OCI-LY3 (cell line): ENCODE data around the gene UQCRC1.

ENCODE experiments used
- CTCF ChIP-seq: fragments of 200-600, 300-600 bp; sonication (generic); IDR thresholded peaks from 2 replicates; pipeline ENCODE4 v1.5.1; 2014; ENCODE audit warnings: antibody characterized with exemption, low read length, low read depth
- EZH2phosphoT487 ChIP-seq: fragments of 200-600 bp; shearing (Covaris generic); IDR thresholded peaks from 2 replicates; pipeline ENCODE4 v1.6.1; 2018; ENCODE audit warnings: antibody characterized with exemption, mixed run types, low read depth

- TF ChIP-seq CTCF (no peak), EZH2phosphoT487 (no peak)
Observed at GRCh38 chr3:48591436-48591835, 18.0 kb downstream of the UQCRC1 start.
